H4 (cell line): ENCODE results near the gene TSPAN9. TPM values are rescaled to one million over a fixed set of nuclear protein-coding genes. Genes with fewer than 3 reads are reported as not detected.

Source experiments
- DNase-seq: peaks from one replicate; pipeline ENCODE4 v3.0.0-alpha.2; 2015; ENCODE audit warnings: low spot score
- total RNA-seq: library from RNA; depleted of rRNA; stranded (reverse); fragments of >200 nt; shearing (Covaris generic); gene quantifications from 2 replicates; pipeline ENCODE4 v1.2.3, GENCODE V29; 2014

Gene TSPAN9
- total RNA-seq, 1 experiment from 2014 or later, result 12.7 TPM

DNA sequence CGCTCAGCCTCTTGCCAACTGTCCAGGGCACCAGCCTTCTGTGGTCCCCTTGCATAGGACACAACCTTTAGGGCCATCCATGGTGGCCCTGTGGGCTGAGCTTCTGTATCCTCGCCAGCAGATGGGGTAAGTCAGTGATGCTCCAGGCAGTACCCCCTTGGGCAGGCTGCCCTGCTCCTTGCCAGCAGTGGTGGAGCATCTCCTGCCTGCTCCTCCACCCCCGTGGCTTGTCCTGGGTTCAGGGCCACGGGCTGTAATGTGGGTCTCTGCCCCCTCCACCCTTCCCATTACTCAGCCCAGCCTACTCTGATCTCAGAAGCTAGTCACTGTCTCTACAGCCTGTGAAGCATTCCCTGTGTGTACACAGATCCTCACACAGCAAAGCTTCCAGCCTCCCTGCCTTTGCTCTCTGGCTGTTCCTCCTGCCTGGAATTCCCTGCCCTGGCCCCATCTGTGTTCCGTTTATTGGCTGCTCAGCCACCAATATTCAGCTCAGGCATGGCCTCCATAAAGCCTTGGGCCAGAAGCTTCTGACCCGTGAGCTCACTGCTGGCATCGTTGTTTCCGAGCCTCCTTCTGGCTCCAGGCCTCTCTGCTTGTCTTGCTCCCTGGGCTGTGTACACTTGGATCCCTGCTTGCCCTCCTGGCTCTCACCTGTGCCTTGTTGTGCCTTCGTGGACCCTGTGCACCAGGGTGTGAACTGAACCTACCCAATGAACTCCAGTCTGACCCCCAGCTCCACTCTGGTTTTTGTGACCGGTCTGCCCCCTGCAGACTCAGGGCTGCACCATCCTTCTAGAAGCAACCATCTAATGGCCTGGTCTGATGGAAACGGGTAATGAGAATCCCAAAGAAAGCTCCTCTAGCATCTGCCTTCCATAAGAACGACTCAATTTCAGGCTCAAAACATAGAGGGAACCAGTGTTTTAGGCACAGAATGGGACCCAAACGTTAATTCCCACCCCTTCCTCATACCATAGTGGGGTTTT is 236.8 kb downstream of the TSPAN9 start:
- DNase-seq, result peak; percentile 49

DNA sequence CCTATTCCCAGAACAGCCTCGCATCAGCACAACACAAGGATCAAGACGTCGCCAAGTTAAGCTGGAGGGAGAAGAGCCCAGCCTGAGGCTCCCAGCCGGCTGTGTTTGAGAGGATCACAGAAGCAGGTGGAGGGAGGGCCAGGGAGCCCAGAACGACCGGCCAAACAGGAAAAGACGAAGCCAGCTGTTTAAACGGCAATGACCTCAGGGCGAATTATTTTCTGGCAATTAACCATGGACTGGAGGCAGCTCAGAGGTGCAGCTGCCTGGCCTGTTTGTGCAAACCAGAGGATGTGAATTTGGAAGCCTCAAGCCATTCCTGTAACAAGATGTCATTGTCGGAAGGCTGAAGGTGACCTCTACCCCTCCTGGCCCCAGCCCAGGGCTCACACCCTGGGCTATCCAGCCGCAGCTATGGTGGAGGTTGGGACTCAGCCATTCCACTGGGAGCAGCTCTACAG is 238.1 kb downstream of the TSPAN9 start:
- DNase-seq, result no peak

DNA sequence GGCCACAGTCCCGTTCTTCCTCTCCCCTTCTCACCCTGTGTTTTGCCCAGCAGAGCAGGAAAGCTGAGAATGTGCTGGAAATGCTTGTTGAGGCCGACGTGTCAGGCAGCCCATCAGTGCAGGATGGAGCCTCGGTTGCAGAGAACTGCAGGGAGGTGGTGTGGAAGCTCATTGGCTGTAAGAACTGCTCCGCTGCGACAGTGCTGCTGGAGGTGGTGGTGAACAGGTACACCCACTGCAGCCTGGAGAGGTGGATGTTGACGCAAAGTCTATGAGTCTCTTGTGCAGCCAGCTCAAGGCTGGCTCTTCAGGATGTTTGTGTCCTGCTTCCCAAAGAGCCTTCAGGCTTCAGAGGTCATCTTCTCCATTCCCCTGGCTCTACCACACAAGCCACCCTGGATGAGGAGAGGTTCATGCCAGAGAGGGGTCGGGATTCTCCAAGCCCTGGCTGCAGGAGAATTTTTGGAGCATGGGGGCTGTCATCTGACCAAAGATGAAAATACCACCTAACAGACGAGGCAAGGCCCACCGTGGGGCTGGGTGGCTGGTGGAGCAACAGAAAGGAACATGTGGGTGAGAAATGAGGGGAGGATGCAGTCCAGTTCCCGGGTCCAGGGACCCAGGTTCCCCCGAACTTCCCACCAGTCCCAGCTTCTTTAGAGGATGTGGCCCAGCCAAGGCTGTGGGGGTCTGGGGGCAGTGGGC is 239.7 kb downstream of the TSPAN9 start:
- no peak for DNase-seq

DNA sequence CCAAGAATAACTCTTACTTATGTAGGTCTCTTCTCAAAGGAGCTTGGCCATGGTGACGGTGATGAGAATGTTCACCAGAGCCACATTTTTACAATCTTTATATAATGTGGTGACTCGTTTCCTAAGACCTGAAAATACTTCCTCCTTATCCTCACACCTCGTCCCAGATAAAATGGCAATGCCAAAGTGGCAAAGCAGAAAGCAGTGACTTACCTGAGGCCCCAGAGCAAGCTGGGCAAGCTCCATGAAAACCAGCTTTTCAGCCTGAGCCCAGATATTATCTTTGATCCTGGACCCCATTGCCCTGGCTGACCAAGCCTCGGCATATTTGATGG is 240.3 kb downstream of the TSPAN9 start:
- DNase-seq, result no peak

DNA sequence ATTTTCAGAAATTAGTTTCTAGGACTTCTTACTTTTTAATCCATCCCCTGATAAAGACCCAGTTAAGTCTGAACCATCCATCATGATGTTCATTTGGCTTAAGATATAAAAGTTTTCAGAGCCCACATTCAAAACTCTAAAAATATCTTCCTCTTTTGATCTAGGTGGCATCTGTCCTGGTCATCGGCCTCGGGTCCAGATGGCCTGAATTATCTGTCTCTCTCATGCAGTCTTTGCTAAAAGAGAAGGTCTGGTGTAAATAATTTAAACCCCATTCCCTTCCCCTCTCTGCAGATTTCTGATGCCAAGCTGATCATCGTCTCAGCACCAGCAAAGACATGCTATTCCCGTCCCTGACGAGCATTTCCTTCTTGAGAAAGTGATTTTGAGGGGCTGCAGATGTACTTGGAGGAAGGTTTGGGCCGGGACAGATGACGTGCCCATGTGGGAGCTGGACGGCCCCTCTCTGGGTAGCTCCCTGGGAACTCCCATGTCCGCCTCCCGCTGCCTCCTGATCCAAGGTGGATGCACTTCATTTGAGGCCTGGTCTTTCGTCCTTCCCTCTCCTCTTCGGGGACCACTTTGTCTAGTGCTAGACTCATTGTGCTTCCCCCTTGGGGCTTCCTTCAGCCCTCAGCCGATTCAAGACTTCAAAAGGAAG is 240.8 kb downstream of the TSPAN9 start:
- no peak for DNase-seq

DNA sequence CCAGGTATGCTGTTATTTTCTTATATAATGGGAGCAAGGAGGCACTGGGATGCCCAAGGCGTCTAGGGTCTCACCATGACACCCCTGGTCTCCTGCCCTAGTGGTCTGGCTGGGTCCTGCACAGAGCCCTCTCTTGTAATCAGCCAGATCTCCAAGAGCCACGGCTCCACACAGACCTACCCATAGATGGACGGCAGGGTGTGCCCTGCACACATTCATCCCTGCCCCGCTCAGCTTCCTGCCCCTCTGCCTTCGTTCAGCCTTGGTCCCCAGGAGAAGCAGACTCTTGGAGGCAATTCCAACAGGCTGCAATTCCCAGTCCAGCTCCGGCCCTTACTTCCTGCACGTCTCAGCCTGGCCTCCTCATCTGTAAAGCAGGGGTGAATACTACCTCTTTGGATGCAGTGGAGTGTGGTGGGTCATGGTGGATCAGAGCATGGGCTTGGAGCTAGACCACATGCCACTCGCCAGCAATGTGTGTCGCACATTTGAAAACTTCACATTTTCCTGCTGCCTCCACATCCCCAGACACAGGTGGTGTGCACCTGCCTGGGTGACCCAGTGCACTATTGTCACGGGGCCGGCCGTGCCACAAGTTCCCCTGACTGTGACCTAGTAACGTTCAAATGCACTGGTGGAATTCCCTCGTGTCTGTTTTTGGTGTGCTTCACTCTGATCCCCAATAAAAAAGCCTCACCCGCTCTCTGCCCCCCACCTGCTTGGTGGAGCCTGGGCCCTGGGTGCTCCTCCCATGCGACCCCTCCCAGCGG is 242.7 kb downstream of the TSPAN9 start:
- DNase-seq, result no peak

DNA sequence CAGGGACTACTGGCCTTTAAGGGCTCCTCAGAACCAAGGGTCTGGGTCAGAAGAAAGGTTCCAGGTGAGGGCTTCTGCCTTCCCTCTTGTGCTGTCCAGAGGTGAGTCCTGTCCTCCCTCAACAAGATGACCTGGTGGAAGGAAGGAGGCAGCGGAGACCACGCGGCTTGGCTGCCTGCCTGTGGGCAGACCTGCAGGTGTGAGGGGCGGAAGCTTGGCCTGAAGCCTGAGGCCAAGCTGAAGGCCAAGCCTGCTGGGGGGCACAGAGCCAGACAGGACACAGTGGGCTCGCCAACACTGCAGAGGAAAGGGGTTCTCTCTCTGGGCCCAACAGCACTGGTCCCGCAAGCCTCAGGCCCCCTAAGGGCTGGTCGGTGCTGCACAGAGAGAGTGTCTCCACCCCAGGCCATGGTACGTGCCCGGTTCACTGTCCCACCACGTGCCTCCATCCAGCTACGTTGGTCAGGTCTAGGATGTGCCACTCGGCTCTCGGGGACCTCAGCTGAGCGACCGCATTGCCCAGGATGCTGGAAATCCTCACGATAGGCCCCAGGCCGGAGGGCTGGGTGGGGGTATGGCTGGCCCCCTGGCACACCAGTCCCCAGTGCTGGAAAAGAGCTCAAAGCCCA is 243.8 kb downstream of the TSPAN9 start:
- no peak for DNase-seq

DNA sequence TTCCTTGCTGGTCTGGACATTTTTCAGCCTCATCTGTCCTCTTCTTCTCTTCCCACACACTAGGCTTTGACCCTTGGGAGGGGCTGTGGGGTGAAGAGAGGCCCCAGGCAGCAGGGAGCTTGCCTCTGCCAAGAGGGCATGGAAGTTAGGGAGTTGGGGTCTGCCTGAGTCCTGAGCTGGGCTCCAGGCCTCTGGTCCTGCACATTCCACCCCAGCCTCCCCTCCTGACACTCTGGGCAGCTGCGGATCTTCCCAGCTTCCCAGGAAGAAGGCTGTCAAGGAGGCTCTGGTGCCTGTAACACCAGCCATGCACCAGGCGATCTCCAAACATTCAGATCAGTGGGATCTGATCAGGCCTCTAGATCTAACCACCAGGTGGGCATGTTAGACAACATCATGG is 244.7 kb downstream of the TSPAN9 start:
- DNase-seq, result no peak

DNA sequence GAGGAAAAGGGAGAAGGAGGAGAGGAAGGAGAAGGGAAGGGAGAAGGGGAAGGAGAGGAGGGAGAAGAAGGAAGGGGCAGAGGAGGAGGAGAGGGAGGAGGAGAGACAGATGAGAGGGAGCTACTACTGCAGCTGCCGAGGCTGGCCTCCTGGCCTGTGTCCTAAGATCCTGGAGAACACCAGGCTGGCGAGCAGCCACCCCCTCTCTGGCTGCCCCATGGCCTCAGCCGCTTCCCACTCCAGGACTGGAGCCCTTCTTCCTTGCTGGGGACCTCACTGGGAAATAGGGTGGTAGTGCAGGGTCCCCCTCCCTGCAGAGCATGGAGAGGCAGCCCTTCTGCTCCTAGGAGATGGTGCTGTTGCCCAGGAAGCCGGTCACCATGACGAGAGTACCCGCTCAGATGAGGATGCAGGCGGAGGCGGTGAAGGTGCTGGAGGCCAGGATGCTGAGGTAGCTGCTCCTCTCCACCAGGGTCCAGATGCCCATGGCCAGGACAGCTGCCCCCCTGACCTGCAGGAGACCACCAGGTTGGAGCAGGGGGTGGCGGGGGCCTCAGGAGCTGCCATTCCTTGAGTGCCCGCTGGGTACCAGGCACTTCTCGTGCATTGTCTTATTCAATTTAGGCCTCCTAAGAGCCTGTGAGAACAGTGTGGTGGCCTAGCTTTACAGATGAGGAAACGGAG is 246.0 kb downstream of the TSPAN9 start:
- no peak for DNase-seq

DNA sequence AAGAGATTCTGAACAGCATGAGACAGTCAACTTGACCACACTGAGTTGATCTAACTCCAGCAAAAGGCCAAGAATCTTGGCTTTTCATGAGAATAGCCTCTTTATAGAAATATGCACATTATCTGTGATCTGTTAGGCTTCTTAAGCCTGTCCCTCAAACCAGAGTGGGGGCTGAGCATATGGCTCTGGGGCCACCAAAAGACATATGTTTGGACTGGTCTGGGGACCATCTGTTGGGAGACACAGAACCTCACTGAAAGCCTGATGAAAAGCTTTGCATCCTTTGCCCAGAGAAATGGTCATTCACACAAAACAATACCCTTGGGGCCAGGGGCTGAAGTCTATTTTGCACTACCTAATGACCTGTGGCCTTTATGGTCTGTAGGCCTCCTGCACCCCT is 248.6 kb downstream of the TSPAN9 start:
- DNase-seq, result no peak

DNA sequence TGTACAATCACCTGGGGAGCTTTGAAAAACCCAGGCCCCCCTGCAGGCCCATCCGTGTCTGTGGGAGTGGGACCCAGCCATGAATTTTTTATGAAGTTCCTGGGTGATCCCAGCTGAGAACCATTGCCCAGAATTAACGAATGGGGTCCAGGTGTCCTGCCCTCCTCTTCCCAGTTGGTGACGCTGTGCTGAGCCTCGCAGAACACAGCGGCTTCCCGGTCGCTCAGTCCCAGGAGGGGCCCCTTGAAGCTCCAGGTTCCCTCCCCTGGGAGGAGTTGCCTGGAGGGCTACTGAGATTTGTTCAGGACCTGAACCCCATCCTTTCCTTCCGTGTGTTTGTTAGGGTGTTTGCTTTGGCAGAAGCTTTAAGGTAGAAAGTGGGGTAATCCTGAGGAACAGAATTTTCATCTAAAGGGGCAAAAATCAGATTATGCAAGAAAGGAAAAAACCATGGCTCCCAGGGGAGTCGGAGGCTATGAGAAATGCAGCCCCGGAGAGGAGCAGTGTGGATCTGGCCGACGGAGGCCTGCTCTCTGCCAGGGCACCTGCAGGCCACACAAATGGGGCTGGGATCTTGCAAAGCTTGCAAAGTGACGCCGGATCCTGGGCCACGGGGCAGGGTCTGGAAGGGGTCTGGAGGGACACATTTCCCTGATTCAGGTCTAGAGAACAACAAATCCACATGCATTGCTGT is 249.1 kb downstream of the TSPAN9 start:
- DNase-seq, result no peak

DNA sequence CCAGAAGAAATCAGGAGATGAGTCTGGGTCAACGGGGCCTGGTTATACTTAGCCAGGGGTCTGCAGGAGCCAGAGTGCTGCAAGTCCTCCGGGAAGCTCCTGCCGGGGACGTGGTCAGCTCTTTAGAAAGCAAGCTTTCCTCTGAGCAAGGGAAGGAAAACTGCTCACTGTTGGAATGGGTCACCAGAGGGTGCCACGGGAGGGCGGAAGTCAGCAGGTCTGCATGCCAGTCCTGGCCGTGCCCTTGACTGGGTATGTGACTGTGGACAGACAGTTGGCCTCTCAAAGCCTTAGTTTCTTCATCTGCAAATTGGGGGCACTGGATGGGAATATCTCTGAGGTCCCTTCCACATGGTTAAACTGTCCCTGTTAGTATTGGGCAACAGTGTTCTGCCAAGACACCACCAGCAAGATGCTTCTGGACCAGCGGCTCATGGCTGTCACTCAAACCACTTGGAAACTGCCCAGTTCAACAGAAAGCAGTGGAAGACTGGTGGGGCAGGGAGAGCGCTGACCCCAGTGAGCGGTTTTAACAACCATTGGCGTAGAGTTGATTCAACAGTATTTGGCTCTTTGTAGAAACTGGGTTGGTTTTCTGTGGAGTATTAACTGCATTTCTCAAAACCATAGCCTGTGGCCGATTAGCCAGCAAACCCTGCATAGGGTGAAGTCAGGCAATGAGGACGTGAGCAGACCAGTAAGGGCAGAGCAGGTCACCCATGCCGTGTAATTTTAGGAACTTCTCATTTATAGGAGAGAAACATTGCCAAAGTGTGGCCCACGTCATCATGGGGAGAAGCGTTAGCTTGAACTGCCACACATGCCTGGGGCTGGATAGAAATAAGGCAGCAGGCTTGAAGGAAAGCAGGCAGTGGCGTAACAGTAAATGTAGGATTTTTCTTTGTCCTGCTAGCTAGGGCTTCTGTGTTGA is 249.9 kb downstream of the TSPAN9 start:
- no peak for DNase-seq

DNA sequence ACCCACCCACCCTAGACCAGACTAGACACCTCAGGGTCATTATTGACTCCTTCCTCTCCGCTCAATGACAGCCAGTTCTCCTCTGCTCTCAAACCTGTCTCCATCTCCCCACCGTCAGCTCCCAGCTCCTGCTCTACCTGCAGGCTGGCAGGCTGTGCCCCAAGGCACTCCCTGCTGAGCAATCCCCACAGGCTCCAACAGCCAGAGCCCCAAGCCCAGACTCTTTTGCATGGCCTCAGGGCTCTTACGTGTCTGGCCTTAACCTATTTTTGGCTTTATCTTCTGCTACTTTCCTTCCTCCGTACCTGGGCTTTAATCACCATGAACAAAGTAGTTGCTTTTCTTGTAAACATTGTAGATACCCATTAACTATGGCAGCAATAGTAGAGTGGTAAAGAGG is 250.9 kb downstream of the TSPAN9 start:
- DNase-seq, result no peak

DNA sequence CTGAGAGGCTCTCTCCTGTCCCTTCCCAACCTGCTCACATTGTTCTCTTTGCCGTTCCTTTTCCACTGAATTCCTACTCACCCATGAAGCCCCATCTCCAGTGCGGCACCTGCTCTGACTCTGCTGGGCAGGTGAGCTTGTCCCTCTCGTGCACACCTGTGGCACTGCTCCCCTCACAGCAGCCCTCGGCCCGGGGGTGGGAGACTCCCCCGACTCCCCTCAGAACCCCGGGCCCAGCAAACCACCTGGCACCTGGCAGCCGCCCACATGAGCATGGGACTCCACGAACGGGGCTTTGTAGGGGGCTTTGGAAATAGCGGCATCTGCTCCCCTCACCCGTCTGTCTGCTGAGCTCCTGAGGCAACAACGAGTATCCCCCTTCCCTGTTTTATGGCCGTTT is 251.4 kb downstream of the TSPAN9 start:
- no peak for DNase-seq

DNA sequence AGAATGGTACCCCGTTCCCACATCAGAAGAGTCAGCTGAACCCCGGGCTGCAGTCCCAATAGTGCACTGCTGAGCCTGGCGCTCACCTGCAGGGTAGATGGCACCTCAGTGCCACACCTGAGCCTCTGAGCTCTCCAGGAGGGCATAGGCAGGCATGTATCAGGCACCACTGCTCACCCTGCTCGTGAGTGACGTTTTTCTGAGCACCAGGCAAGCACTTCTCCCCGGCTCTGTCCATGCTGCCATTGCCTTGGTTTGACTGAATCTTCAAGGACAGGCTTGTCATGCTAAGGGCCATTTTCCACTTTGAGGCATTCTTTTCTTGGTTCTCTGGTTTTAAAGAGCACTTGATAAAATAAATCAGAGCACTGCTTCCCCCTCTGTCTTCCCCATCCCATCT is 252.2 kb downstream of the TSPAN9 start:
- DNase-seq, result no peak

DNA sequence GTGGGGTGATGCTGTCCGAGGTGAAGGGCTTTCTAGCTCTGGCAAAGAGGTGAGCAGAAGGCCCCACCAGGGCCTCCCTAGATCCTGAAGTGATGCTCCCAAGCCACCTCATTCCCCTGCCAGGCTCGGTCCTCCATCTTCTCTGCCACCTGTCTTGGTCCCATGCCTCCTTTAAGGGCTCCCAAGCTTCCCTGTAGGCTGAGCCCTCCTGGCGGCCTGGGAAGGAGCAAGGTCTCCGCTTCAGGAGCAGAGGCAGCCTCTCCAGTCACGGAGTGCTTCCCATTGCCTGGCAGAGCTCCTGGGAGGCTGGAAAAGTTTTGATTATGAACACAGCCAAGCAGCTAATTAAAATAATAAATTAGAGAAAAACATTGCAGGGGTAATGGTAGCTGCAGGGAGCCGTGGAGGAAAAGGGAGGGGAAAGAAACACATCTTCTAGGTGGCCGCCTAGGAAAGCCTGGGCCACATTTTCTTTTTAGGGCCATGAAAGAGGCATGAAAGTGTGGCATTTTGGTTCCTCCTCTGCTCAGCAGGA is 253.9 kb downstream of the TSPAN9 start:
- DNase-seq, result no peak

DNA sequence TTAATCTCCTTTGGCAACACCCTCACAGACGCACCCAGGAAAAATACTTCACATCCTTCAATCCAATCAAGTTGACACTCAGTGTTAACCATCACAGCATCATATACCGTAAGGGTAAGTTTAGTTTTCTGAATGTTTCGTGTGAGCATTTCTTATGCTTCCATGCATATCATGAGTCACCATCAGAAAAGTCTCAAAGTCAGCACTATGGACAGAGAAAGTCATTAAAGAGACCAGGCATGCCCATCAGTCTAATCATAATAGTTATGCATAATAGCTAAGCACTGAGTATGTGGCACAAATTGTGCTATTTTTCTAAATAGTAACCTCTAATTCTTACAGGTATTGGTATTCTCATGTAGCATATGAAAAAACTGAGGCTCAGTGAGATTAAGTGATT is 255.0 kb downstream of the TSPAN9 start:
- no peak for DNase-seq

DNA sequence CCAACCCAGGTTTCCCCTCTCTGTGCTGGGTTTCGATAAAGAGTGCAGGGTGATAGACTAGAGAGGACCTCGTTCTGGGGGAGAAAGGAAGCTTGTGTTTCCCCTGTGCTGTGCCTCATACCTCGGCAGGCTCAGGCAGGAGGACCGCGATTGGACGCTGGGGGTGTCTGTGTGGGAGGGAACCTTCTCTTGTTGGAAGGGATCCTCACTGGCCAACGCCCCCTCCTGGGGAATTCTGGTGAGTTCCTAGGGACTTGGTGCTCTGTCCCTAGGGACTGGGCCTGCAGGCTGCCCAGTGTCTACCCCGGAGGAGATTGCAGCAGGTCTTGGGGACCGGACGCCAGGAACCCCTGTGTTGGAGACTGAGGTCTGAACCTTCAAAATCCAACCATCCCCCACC is 256.4 kb downstream of the TSPAN9 start:
- DNase-seq, result no peak

DNA sequence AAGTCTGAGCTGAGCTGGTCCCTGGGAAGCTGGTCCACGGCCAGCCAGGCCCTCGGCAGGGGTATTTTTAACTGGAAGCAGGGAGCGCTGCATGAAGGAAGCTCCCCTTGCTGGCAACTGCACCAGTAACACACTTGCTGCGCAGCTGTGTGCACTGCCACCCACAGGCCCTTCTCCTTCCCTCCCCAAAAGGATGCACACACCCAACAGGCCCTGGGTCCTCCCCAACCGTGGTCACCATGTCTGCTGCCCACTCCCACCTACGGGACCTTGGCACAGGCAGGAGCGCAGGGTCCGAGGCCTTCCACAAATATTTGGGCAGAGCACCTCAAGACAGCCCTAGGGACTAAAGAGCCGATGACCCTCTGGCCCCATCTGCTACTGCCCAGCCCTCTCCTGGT is 256.8 kb downstream of the TSPAN9 start:
- no peak for DNase-seq
